Limb (tissue), 2 donors: ENCODE measurements around the gene NCOA3.
"Not testable (repeated sequence)": the region's sequence is repeated elsewhere in the genome, so short reads cannot be mapped to it uniquely, and the experiment has no call there.

ENCODE experiments used
- DNase-seq, 2 donors: peaks; one replicate each; pipeline ENCODE4 v3.0.0-alpha.2; 2016; ENCODE audit errors: extremely low spot score in 2 of 2

NCOA3 gene

GRCh38 chr20:47468290-47469050, 33.2 kb upstream of the NCOA3 start:
- no peak for DNase-seq

GRCh38 chr20:47475419-47476044, 26.2 kb upstream of the NCOA3 start:
- no peak for DNase-seq

- DNase-seq: no peak
Observed at GRCh38 chr20:47476452-47476851, 25.2 kb upstream of the NCOA3 start.

GRCh38 chr20:47479093-47479492, 22.6 kb upstream of the NCOA3 start:
- no peak for DNase-seq

- DNase-seq: no peak
Observed at GRCh38 chr20:47479506-47479905, 22.2 kb upstream of the NCOA3 start.

- DNase-seq: no peak
Observed at GRCh38 chr20:47480239-47480638, 21.4 kb upstream of the NCOA3 start.

GRCh38 chr20:47480705-47481104, 21.0 kb upstream of the NCOA3 start:
- DNase-seq: no peak

- no peak for DNase-seq
Observed at GRCh38 chr20:47481330-47482216, 20.1 kb upstream of the NCOA3 start.

- DNase-seq: no peak
Observed at GRCh38 chr20:47482705-47483104, 19.0 kb upstream of the NCOA3 start.

GRCh38 chr20:47484303-47484702, 17.4 kb upstream of the NCOA3 start:
- no peak for DNase-seq

GRCh38 chr20:47487175-47487917, 14.3 kb upstream of the NCOA3 start:
- DNase-seq: no peak

GRCh38 chr20:47489448-47489872, 12.2 kb upstream of the NCOA3 start:
- no peak for DNase-seq

- DNase-seq: no peak
Observed at GRCh38 chr20:47490795-47491194, 10.9 kb upstream of the NCOA3 start.

GRCh38 chr20:47492284-47492683, 9.4 kb upstream of the NCOA3 start:
- DNase-seq: no peak

GRCh38 chr20:47493175-47493962, 8.3 kb upstream of the NCOA3 start:
- DNase-seq: peak; percentile 65 to 66

GRCh38 chr20:47493963-47494293, 7.8 kb upstream of the NCOA3 start:
- DNase-seq: no peak

- not testable (repeated sequence) for DNase-seq
Observed at GRCh38 chr20:47494606-47495005, 7.1 kb upstream of the NCOA3 start.

GRCh38 chr20:47496118-47496517, 5.6 kb upstream of the NCOA3 start:
- no peak for DNase-seq

- DNase-seq: no peak
Observed at GRCh38 chr20:47498606-47499005, 3.1 kb upstream of the NCOA3 start.

- DNase-seq: no peak
Observed at GRCh38 chr20:47499053-47499452, 2.6 kb upstream of the NCOA3 start.

- DNase-seq: not testable (repeated sequence)
Observed at GRCh38 chr20:47500082-47500481, 1.6 kb upstream of the NCOA3 start.
